ENCODE measurements around the gene VWF.

The VWF gene

GRCh38 chr12:6045438-6045837, 79.0 kb downstream of the VWF start:
- DNase-seq (ENCODE audit: low read depth) = no peak
- H3K4me3 ChIP-seq (ENCODE audit: low read depth, low read length) = no peak overlapping the region
- no peak for TF ChIP-seq CTCF (IDR thresholded peaks at IDR 0.05; ENCODE audit: low read depth, low read length, missing control alignments)

GRCh38 chr12:6044082-6044481, 80.4 kb downstream of the VWF start:
- no peak for TF ChIP-seq CTCF (IDR thresholded peaks at IDR 0.05; ENCODE audit: low read depth, low read length, missing control alignments)
- no peak for DNase-seq (ENCODE audit: low read depth)
- H3K4me3 ChIP-seq (ENCODE audit: low read depth, low read length) = no peak overlapping the region

DNA sequence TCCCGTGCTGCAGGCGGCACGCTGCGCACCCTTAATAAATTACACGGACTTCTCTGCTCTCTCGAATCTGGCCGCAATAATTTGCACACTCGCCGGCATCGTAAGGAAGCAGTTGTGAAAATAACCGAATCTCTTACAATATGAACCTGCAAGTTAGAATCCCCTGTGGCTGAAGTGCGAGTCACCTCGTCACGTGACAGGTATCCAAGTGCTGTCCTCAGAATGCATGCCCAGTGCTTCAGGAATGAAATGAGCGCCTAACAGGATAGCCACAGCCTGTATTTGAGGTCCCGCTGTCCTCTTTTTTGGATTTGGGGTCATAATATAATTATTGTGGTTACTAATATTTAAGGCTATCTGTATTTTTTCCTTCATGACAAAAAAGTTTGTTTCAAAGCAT, 82.0 kb downstream of the VWF start:
- TF ChIP-seq CTCF (IDR thresholded peaks at IDR 0.05; ENCODE audit: low read depth, low read length, missing control alignments) = no peak
- no peak overlapping the region for H3K4me3 ChIP-seq (ENCODE audit: low read depth, low read length)
- DNase-seq (ENCODE audit: low read depth) = no peak

- no peak overlapping the region for H3K4me3 ChIP-seq (ENCODE audit: low read depth, low read length)
- no peak for TF ChIP-seq CTCF (IDR thresholded peaks at IDR 0.05; ENCODE audit: low read depth, low read length, missing control alignments)
- no peak for DNase-seq (ENCODE audit: low read depth)
Observed at GRCh38 chr12:6041891-6042290, 82.6 kb downstream of the VWF start.

DNA sequence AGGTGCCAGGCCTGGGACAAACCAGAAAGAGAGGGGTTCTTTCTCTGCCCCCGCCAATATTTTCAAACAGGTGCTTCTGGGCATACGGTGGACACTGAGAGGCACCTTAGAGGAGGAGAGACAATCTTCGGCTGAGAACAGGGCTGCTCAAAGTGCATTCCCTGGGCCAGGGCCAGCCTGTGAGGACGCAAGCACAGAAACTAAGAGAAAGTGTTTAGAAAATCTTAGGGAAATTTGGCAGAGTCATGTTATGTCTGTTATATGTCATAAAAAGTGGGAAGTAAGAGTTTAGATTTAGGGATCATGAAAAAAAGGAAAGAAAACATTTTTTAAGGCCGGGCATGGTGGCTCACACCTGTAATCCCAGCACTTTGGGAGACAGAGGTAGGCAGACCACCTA, 83.7 kb downstream of the VWF start:
- DNase-seq (ENCODE audit: low read depth) = no peak
- H3K4me3 ChIP-seq (ENCODE audit: low read depth, low read length) = no peak overlapping the region
- no peak for TF ChIP-seq CTCF (IDR thresholded peaks at IDR 0.05; ENCODE audit: low read depth, low read length, missing control alignments)

DNA sequence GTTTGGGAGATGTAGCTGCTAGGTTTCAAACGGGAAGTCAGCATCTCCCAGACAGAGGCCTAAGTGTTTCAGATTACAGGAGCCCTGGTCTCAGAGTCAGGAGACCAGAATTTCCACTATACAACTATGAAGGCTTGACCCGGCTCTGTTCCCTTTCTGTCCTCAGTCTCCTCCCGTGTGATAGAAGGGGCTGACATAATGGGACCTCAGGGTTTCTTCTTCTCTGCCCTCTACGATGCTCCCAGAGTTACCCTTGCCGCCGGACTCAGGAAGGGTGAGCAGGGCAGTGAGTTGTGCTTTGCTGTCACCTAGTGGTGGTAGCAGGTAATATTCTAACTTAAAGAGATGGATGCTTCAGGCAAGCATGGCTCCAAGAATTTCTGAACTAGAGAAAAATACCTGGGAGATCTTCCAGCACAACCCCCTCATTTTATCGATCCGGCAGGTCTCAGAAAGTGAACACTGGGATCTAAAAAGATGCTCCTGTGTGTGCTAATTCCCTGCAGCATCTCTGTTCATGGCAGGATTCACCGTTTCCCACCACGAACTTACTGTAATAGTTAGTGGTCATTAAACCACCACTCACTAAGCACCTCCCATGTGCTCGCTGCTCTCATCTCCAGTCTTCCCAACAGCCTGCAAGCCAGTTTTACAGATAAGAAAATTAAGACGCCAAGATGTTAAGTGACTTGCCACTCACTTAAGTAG, 84.4 kb downstream of the VWF start:
- H3K4me3 ChIP-seq (ENCODE audit: low read depth, low read length) = no peak overlapping the region
- no peak for DNase-seq (ENCODE audit: low read depth)
- peak; percentile 89 for TF ChIP-seq CTCF (IDR thresholded peaks at IDR 0.05; ENCODE audit: low read depth, low read length, missing control alignments)

DNA sequence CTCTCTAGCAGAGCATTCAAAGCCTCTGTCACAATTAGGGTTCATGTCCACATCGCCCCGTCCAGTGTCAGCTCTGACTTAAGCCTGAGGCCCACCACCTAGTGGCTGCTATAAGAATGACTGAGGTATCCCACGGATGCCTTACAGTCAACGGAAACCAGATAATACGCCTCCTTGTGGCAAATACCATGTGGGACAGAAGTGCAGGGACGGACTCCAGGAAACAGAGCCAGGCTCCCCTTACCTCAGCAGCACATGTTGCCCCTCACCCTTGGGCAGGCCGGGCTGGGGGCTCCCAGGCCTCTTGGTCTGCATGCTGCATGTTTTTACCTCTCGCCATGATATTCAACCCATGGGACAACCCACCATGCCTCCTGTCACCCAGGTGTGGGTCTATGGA, 86.3 kb downstream of the VWF start:
- peak; percentile 41 for DNase-seq (ENCODE audit: low read depth)
- H3K4me3 ChIP-seq (ENCODE audit: low read depth, low read length) = no peak overlapping the region
- TF ChIP-seq CTCF (IDR thresholded peaks at IDR 0.05; ENCODE audit: low read depth, low read length, missing control alignments) = peak; percentile 95
